D341Med (cell line): ENCODE results near the gene CACNA2D3.

Experiments used
- DNase-seq: peaks from one replicate; pipeline ENCODE4 v3.0.0; 2012; ENCODE audit warnings: low spot score

The CACNA2D3 gene

GRCh38 chr3:54127499-54128056 lies 5.2 kb downstream of the CACNA2D3 start:
- DNase-seq: no peak

DNA sequence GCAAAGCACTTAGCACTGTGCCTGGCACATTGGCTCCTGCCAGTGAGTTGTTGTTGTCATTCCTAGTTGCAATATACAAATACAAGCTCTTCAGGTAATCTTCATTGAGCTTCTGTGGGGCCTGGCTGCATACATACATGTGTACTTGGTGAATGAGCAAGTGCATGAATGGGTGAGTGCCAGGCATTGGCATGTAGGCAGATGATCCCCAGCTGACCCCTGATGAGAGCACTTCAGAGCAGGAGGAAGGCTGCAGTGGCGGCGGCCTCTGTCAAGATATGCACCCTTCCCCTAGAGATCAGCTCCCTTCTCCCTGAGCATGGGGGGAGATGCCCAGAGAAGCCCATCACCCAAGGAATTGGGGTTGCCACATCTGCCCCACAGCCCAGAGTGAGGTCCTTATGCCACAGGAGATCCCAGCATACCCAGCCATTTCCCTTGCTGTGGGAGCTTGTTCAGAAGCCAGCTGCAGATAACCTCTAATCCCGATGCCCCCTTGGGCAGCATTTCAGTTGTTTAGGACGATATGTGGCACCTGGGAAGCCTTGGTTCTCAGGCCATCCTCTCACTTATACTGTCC lies 8.8 kb downstream of the CACNA2D3 start:
- DNase-seq: no peak

GRCh38 chr3:54131890-54132289 lies 9.5 kb downstream of the CACNA2D3 start:
- no peak for DNase-seq

DNA sequence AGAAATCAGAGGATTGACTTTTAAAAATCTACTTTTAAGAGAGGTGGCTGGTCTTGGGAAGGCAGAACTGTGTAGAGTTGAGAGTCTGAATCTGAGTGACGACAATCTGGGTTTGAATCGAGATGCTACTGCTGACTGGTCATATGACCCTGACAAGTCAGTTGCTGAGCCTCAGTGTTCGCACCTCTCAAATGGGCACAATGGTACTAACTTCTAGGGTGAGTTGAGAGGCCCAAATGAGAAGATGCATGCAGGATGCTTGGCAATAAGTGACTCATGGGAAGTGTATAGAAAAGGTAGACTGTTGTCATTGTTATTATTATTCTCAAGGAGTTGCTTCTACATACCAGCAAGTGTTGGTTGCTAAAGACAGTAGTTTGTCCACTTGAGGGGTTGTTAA lies 10.3 kb downstream of the CACNA2D3 start:
- no peak for DNase-seq

DNA sequence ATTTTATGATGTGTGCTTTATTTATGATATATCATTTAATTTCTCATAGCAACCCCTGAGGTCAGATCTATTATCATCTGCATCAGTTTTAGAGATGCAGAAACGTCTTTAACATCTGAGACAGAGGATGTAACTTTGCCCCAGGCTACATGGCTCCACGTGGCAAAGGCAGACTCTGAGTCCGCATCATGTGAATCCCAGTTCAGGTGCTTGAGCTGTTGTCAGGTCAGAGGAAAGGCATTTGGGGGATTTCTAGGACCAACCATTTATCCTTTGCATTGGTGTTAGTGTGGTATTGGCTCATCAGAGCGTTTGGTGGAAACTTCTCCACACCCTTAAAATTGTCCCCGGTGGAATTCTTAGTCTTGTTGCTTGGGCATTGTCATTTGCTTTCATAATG lies 10.8 kb downstream of the CACNA2D3 start:
- DNase-seq: no peak

GRCh38 chr3:54134155-54134554 lies 11.8 kb downstream of the CACNA2D3 start:
- DNase-seq: no peak

- DNase-seq: no peak
These were observed 12.4 kb downstream of the CACNA2D3 start for GRCh38 chr3:54134713-54135112.

DNA sequence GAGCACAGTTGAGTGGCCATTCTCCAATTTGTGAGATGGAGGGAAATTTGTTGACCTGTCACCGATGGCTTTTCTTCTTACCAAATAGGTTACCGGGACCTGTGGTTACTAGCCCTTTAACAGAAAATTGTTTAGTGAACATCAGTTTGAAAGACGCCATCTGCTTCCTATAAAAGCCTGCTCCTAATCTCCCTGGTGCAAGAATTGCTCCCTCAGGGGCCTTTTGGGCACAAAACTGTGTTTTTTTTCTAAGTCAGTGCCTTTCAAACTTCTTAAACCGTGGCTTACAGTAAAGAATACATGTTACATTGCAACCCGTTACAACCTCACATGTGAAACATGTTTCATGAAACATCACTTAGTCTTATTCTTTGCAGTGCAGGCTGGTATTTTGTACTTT lies 15.0 kb downstream of the CACNA2D3 start:
- no peak for DNase-seq

GRCh38 chr3:54138937-54139547 lies 16.7 kb downstream of the CACNA2D3 start:
- DNase-seq: no peak

- DNase-seq: no peak
These were observed 17.3 kb downstream of the CACNA2D3 start for GRCh38 chr3:54139630-54140029.

- DNase-seq: no peak
These were observed 21.9 kb downstream of the CACNA2D3 start for GRCh38 chr3:54144284-54144683.

- DNase-seq: peak; percentile 83
These were observed 24.3 kb downstream of the CACNA2D3 start for GRCh38 chr3:54146506-54147239.

GRCh38 chr3:54150864-54151467 lies 28.6 kb downstream of the CACNA2D3 start:
- DNase-seq: no peak

- no peak for DNase-seq
These were observed 31.1 kb downstream of the CACNA2D3 start for GRCh38 chr3:54153477-54153876.

DNA sequence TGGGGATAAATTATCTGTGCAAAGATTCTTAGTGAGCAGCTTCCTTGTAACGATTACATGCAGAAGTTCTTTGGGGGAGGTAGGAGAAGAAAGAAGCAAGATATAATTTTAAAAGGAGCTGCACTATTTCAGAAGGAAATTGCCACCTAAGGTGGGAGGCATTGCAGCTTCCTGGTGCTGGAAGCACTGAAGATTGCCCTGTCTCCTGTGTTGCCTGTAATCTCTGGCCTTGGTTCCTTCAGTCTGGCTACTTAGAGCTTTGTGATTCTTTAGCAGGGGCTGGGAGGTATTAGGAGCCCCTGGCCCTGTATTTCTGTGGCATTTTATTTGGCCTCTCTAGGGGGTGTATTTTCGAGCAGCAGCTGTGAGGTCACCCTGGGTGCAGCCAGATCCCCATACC lies 35.5 kb downstream of the CACNA2D3 start:
- DNase-seq: no peak

DNA sequence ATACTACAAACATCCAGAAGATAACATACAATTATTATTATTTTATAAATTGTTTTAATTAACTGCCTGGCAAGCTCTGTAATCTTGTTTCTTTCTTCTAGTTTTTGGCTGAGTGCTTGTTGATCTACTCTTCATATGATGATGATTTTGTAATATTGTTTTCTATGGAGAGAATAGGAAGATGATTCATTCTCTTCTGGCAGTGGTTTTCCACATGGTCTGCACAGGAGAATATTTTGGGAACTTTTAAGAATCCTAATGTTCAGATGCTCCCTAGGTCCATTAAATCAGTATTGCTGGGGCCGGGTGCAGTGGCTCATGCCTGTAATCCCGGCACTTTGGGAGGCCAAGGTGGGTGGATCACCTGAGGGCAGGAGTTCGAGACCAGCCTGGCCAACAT lies 37.6 kb downstream of the CACNA2D3 start:
- DNase-seq: no peak

GRCh38 chr3:54163441-54163840 lies 41.1 kb downstream of the CACNA2D3 start:
- no peak for DNase-seq

- DNase-seq: no peak
These were observed 42.0 kb downstream of the CACNA2D3 start for GRCh38 chr3:54164192-54164975.

GRCh38 chr3:54165865-54166264 lies 43.5 kb downstream of the CACNA2D3 start:
- DNase-seq: no peak

DNA sequence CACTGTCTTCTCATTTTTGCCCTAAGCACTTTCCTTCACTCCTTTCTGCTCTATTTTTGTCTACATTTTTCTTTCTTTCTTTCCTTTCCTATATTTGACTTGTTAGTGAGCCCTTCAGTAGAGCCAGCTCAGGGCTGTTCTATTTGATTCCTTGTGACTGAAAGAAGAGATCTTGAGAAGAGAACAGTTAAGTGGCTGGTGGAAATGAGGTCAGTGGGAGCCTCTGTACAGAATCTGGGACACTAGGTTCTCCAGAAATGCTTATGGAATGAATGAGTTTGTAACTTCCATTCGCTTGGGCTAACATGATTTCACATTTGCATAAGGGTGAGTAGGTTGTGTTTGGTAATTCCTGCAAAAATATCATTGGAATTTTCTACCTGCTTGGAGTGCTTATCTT lies 45.6 kb downstream of the CACNA2D3 start:
- DNase-seq: no peak

DNA sequence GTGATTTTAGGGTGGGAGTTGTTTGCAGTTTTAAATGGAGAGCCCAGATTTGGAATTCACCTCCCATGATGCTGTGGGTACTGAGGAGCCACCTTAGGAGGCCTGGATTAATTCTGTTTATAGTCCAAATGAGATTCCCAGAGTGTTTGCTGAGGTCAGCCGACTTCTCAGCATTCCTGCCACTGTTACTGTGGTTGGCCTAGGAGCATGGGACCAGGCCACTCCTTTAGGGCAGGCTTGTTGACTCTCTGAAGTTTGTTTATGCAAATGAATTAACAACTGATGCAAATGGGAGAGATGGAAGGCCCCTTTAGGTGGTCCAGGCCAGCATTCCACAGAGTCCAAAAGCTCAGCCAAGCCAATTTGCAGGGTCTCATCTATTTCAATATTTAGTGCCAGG lies 46.1 kb downstream of the CACNA2D3 start:
- DNase-seq: no peak

GRCh38 chr3:54169524-54169923 lies 47.2 kb downstream of the CACNA2D3 start:
- no peak for DNase-seq
